ENCODE data around the gene CORT.
A peak's percentile ranks its signal among the peaks of the same experiment; 100 is the strongest.

The CORT gene

GRCh38 chr1:10479296-10479695 is 29.5 kb downstream of the CORT start:
- no peak for DNase-seq

DNA sequence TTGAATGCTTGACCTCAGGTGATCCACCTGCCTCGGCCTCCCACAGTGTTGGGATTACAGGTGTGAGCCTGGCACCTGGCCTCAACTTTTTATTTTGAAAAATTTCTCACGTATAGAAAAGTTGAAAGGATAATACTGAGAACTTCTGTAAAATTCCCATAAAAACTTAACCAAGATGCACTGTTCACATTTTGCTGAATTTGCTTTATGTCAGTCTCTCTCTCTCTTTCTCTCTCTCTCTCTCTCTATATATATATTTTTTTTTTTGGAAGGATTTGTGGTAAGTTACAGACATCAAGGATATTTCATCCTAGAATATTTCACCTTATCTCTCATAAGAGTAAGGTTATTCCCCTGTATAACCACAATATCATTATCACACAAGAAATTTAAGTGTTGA is 30.8 kb downstream of the CORT start:
- DNase-seq: no peak

- DNase-seq: no peak
These were observed 34.7 kb downstream of the CORT start for GRCh38 chr1:10484521-10484920.

DNA sequence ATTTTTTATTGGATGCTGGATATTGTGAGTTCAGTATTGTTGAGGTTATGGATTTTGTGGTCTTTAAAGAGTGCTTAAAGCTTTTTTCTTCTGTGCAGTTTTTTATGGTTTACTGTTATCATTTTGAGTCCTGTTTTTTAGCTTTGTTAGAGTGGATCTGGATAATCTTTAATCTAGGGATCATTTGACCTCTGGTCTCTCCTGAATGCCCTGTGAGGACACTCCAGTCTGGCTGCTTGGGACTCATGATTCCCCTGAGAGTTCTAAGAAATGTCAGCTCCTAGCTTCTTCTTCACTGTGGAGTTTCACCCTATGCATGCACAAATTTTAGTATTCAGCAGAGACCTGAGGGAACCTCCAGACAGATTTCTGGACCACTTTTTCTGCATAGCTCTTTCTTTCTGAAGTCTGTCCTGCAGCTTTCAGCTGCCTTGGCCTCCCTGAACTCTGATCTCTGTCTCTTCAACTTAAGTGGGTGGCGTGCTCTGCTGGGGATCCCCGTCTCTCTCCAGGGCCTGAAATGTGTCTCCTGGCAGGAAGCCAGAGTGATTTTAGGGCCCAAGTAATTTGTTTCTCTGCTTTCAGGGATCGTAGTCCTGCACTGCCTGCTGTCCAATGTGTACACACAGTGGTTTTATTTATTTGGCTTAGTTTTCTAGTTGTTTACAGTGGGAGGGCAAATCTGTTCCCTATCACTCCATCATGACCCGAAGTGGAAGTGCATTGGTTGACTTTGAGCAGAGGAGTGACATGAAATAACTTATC is 39.6 kb downstream of the CORT start:
- no peak for DNase-seq

DNA sequence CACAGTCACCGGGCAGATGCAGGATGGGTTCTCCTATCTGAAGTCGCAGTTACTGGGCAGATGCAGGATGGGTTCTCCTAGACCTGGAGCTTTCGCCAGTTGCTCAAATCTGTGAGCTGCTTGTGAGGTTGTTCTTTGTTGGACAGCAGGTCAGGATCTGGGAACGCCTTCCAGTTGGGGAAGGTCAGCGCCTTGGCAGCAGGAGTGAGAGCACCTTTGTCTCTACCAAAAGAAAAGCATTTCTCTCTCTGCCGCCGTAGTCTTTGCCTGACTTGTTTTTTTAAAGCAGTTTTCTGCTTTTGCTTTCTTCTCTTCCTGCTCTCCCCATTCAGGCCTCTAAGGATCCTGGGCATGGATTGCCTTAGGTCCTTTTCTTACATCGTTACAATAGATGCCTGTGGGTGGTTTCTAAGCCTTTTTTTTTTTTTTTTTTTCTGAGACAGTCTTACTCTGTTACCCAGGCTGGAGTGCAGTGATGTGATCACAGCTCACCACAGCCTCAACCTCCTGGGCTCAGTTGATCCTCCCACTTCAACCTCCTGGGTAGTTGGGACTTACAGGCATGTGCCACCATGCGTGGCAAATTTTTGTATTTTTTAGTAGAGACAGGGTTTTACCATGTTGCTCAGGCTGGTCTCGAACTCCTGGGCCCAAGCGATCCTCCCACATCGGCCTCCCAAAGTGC is 40.6 kb downstream of the CORT start:
- DNase-seq: no peak

GRCh38 chr1:10494418-10494753 is 44.6 kb downstream of the CORT start:
- no peak for DNase-seq

GRCh38 chr1:10494754-10495474 is 45.1 kb downstream of the CORT start:
- DNase-seq: peak; percentile 86

- no peak for DNase-seq
These were observed 45.6 kb downstream of the CORT start for GRCh38 chr1:10495475-10495817.

- peak; percentile 26 for DNase-seq
These were observed 46.1 kb downstream of the CORT start for GRCh38 chr1:10495952-10496351.

DNA sequence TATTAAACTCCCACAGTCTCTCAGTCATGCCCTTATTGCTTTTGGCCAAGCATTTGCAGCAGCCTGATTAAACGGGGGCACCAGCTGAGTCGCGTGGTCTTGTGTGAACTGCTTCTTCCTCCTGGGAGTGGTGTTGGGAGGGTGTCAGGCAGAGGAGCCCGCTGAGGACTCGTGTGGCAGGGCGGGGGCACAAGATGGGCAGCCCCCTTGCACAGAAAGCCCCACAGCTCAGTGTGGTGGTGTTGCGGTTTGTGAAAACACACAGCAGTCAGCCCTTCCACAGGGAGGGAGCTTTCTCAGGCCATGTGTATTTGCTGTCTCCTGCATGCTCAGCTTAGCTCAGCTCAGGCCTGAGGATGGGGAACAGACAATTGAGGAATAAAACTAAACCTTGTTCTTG is 47.3 kb downstream of the CORT start:
- no peak for DNase-seq

GRCh38 chr1:10498231-10498630 is 48.4 kb downstream of the CORT start:
- DNase-seq: no peak
